Femur (tissue), 1 donor: Measurements from ENCODE around the gene B4GALNT1.
"Not testable (repeated sequence)": the region's sequence is repeated elsewhere in the genome, so short reads cannot be mapped to it uniquely, and the experiment has no call there.

ENCODE experiments used
- DNase-seq: peaks from one replicate; pipeline ENCODE4 v3.0.0-alpha.2; 2017

The B4GALNT1 gene

GRCh38 chr12:57620245-57620935 lies 12.6 kb downstream of the B4GALNT1 start:
- no peak for DNase-seq

- no peak for DNase-seq
Measured at GRCh38 chr12:57619434-57620244, 13.4 kb downstream of the B4GALNT1 start.

- DNase-seq, result no peak
Measured at GRCh38 chr12:57618966-57619433, 14.0 kb downstream of the B4GALNT1 start.

- not testable (repeated sequence) for DNase-seq
Measured at GRCh38 chr12:57618431-57618830, 14.6 kb downstream of the B4GALNT1 start.

- DNase-seq, result no peak
Measured at GRCh38 chr12:57617942-57618341, 15.1 kb downstream of the B4GALNT1 start.

GRCh38 chr12:57616383-57617101 lies 16.5 kb downstream of the B4GALNT1 start:
- DNase-seq, result no peak

GRCh38 chr12:57615637-57616036 lies 17.4 kb downstream of the B4GALNT1 start:
- no peak for DNase-seq

DNA sequence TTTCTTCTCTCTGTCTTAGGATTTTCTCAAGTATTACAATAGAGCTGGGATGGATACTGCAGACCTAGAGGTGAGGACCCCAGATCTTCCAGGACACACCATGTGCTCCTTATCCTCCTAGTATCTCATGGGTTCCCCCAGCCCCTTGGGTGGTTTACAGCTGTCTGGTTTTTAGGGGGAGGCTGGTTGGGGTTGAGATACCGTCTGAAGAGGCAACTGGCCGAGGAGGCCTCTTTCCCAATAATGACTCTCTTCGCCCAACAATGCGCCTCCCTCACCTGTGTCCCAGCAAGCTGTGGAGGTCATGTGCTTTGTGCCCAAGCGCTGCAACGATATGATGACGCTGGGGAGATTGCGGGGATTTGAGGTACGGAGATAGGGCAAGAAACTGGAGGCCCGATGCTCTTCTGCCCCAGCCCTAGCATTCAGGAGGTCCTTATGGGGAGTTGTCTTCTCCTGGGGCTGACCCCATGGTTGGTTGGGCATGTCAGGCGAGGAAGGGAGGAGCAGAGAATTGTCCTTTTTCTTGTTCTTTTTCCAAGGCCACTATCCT lies 18.0 kb downstream of the B4GALNT1 start:
- DNase-seq, result no peak

DNA sequence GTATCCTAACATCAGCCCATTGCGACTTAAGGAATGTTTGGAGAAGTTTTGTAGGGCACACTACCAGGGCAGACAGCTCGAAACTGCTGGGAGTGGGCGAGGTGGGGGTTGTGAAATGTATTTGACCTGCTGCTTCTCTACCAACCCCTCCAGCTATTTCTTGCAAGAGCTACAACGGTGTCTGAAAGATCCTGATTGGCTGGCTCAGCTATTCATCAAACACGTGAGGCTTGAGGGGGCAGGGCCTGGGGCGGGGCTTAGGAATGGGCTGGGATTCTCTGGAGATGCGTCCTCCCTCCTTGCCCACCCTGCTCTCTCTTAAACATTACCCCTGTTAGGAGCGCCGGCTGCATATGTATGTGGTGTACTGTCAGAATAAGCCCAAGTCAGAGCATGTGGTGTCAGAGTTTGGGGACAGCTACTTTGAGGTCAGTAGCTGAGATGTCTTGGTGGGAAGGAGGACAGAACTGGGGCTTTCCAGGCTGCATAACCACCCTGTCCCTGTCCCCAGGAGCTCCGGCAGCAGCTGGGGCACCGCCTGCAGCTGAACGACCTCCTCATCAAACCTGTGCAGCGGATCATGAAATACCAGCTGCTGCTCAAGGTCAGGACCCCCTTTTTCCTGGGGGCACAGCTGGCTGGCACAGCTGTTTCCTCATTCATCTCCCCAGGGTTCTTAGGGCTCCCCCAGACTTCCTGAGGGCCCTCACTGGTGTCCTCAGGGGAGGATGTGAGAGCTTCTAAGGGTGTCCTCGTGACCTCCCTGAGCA lies 18.6 kb downstream of the B4GALNT1 start:
- DNase-seq, result no peak

DNA sequence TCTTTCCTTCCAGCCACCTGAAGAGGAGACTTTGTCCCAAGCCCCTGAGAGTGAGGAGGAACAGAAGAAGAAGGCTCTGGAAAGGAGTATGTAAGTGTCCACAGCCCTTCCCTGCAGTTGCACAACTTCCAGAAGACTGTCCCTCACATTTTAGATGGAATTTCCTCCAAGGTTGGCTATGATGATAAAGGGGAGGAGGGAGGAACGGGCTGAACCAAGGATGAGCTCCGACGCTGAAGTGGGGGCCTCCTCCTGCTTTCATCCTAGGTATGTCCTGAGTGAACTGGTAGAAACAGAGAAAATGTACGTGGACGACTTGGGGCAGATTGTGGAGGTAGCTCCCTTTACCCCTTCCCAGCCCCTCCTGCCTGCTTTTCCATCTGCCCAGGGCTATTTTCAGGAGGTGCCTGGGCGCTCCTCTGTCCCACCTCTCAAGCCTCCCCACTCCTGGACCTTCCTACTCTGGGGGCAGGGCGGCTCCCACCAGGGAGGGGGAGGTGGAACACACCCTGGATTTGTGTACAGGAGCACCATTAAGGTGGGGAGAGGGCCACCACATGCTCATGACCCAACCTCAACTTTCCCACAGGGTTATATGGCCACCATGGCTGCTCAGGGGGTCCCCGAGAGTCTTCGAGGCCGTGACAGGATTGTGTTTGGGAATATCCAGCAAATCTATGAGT lies 19.4 kb downstream of the B4GALNT1 start:
- DNase-seq, result no peak

DNA sequence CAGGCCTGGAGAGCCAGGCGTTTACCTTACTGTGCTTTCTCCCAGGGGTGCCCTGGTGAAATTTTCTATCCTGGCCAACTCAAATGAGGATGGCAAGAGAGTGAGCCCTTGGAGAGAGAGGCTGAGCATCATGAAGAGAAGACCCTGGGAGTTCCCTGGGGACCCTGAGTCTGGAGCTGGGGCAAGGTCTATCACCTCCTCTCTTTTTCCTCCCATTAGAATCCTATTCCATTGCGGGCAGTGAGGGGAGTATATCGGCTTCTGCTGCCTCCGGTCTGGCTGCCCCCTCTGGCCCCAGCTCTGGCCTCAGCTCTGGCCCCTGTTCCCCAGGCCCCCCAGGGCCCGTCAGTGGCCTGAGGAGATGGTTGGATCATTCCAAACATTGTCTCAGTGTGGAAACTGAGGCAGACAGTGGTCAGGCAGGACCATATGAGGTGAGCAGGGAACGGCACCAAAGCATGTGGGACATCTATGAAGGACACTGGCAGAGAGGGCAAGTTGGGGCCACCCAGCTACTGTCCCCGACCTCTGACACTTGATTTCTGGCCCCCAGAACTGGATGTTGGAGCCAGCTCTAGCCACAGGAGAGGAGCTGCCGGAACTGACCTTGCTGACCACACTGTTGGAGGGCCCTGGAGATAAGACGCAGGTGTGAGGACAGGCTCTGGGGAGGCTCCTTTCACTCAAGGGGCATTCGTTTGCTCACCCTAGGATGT lies 20.1 kb downstream of the B4GALNT1 start:
- no peak for DNase-seq

DNA sequence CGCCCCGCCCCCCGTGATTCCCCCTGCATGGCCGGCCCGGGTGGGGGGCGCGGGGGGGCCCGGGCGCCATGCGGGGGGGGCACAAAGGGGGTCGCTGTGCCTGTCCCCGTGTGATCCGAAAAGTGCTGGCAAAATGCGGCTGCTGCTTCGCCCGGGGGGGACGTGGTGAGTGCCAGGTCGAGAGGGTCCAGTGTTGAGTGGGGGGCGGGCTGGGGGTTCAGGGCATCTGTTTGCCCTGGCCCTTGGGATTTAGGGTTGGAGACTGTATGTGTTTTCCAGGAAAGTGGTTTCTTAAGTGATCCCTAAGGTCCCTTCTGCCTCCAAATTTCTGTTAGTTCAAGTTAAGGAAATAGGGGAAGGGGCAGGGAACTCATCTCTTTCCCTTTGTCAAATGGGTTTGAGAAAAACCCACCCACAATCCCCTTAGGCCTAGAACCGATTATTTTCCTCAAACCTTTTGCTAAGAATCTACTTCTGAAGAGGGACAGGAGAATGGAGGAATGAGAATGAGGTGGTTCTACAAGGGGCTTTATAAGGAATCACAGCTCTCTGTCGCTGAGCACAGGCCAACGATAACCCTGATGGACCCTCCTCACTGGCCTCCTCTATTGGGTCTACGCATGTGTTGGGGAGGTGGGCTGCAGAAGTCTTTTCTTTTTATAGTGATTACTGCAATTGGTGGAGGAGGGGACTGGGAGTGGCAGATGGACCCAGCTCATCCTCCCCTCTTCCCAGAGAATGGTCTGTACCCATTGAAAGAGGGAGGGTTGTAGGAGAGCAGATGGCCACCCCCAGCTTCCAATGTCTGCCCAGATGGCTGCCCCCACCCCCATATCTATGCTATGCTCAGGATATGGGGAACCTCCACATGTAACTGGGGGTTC lies 20.9 kb downstream of the B4GALNT1 start:
- DNase-seq, result no peak

DNA sequence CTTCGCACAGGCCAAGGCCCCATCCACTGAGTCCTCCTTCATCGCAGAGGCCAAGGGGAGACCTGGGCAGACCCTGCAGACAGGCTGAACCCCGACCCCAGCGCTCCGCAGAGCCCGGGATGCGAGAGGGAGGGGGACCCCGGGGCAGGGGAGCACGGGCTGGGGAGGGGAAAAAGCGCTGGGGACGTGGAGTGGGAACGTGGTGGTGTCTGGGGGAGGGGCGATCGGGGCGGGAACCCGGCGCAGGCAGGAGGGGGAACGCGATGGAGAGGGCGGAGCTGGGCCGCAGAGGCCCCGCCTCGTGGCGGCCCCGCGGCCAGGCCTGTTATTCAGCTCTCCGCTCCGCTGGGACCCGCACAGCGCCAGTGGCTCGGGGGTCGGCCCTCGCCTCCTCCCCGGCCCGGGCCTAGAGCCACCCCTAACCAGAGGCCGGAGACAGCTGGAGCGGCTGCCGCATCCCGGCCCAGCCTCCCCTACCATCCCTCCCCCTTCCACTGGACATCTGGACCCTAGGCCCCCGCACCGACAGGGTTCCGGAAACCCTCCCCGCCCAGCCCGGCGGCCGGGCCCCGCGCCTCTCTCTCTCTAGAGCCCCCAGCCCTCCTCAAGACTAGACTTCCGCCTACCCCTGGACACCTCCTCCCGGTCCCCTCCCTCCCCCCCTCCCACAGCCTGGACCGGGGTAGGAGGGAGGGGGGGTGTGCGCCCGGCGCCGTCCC lies 21.7 kb downstream of the B4GALNT1 start, which contains the start of gene ARHGEF25:
Gene ARHGEF25, plus strand, starts transcription at position 328 of the 719 bp plus-strand sequence. CDS start 460 bp downstream, outside the sequence.
- DNase-seq, result peak; percentile 92

GRCh38 chr12:57610554-57611107 lies 22.4 kb downstream of the B4GALNT1 start:
- DNase-seq, result peak; percentile 71

GRCh38 chr12:57609781-57610553 lies 23.0 kb downstream of the B4GALNT1 start:
- DNase-seq, result peak; percentile 59

DNA sequence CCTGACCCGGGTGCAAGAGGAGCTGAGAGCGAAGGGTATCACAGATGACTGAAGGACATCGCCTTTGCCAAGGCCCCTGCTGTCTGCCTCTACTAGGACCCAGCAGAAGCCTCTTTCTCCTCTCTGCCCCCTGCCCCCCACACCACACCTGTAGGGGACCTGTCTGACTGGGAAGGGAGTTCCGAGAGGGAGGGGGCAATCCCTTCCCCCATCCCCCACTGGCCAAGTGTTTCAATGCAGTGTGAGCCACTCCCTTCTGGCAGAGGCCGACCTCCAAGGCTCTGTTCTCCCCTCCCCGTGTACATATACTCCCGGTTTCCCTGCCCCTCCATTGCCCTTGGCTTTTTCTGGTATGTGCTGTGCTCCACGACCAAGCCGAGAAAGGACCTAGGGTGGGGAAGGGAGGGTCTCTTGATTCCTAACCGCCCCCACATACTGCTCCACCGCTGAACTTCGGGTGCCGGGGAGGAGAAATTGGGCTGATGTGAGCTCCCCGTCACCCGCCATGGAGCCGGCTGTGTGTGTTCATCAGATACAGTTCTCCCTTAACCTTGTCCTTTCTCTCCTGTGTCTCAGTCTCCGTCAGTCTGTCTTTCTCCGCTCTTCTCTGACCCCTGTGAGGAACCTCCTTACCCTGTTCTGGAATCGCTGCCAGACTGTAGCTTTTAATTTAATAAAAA lies 23.8 kb downstream of the B4GALNT1 start:
- no peak for DNase-seq

DNA sequence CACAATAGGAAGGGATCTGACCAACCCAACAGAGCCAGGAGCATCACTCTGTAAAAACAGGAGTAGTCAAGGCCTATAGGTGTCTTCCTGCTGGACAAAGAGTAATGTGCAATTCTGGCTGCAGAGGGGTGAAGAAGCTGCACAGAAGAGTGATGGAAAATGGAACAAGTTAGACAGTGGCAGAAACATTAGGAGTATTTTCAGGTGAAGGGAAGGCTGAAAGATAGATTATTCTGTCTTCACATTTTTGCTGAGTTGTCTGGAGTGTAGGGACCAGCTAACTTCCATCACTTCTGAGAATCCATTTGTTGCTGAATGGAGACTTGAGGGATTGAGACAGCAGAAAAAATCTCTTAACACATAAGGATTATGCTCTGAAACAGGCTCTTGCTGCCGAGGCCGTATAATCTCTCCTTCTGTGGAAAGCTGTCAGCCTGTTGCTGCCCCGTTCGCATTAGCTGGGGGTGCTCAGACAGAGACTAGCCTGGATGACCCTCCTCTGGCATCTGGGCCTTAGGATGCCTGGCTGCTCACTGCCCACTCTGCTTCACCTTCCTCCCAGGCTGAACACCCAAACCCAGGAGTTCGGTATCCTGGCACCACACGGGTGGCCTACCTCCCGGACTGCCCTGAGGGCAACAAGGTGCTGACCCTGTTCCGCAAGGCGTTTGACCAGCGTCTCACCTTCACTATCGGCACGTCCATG lies 24.9 kb downstream of the B4GALNT1 start:
- DNase-seq, result no peak
